ENCODE data around the gene SYT2.
"Not testable (repeated sequence)": the region's sequence is repeated elsewhere in the genome, so short reads cannot be mapped to it uniquely, and the experiment has no call there.

The SYT2 gene

GRCh38 chr1:202710070-202711045 is at the start of gene SYT2:
TSS of gene SYT2 (minus strand) at chr1:202710454. CDS start at chr1:202605772, 104,682 bp downstream.
- no peak for FAIRE-seq

GRCh38 chr1:202756391-202756790 is 46.1 kb upstream of the SYT2 start:
- no peak for FAIRE-seq

GRCh38 chr1:202754293-202754692 is 44.0 kb upstream of the SYT2 start:
- no peak for FAIRE-seq

- no peak for FAIRE-seq
Measured at GRCh38 chr1:202752774-202753173, 42.5 kb upstream of the SYT2 start.

- no peak for FAIRE-seq
Measured at GRCh38 chr1:202750761-202751160, 40.5 kb upstream of the SYT2 start.

GRCh38 chr1:202750024-202750423 is 39.8 kb upstream of the SYT2 start:
- no peak for FAIRE-seq

- FAIRE-seq: no peak
Measured at GRCh38 chr1:202745323-202745888, 35.2 kb upstream of the SYT2 start.

- FAIRE-seq: not testable (repeated sequence)
Measured at GRCh38 chr1:202744770-202745169, 34.5 kb upstream of the SYT2 start.

- no peak for FAIRE-seq
Measured at GRCh38 chr1:202742496-202742895, 32.2 kb upstream of the SYT2 start.

GRCh38 chr1:202733251-202733650 is 23.0 kb upstream of the SYT2 start:
- FAIRE-seq: no peak

GRCh38 chr1:202728951-202729350 is 18.7 kb upstream of the SYT2 start:
- FAIRE-seq: no peak

- no peak for FAIRE-seq
Measured at GRCh38 chr1:202725526-202725925, 15.3 kb upstream of the SYT2 start.

GRCh38 chr1:202723708-202724107 is 13.5 kb upstream of the SYT2 start:
- no peak for FAIRE-seq

GRCh38 chr1:202723046-202723445 is 12.8 kb upstream of the SYT2 start:
- not testable (repeated sequence) for FAIRE-seq

- FAIRE-seq: no peak
Measured at GRCh38 chr1:202716654-202717053, 6.4 kb upstream of the SYT2 start.

- FAIRE-seq: not testable (repeated sequence)
Measured at GRCh38 chr1:202714202-202714601, 3.9 kb upstream of the SYT2 start.

GRCh38 chr1:202713110-202713509 is 2.9 kb upstream of the SYT2 start:
- FAIRE-seq: no peak

GRCh38 chr1:202711949-202712635 is 1.8 kb upstream of the SYT2 start:
- FAIRE-seq: no peak

- no peak for FAIRE-seq
Measured at GRCh38 chr1:202709276-202710041, 795 bp downstream of the SYT2 start.

GRCh38 chr1:202708456-202709275 is 1.6 kb downstream of the SYT2 start:
- no peak for FAIRE-seq

GRCh38 chr1:202706851-202707250 is 3.4 kb downstream of the SYT2 start:
- FAIRE-seq: no peak

GRCh38 chr1:202704601-202705000 is 5.7 kb downstream of the SYT2 start:
- FAIRE-seq: no peak
